BJ (cell line): ENCODE data around the gene PPP1R9B. TPM values are rescaled to one million over a fixed set of nuclear protein-coding genes. Genes with fewer than 3 reads are reported as not detected.

ENCODE experiments used
- CTCF ChIA-PET: fragments of 350-600 bp; formaldehyde crosslinking; extraction: SDS; loops from one replicate; lab custom pipeline; 2021; ENCODE audit warnings: antibody characterized with exemption, inconsistent platforms; lab: Yijun Ruan, JAX
- POLR2A ChIA-PET: fragments of 300-600 bp; sonication (Branson Sonifier 250); formaldehyde crosslinking; extraction: SDS; loops from one replicate; lab custom pipeline; 2021; ENCODE audit warnings: antibody characterized with exemption; lab: Charles Lee
- DNase-seq: peaks from one replicate; pipeline ENCODE4 v3.0.0-alpha.2; 2011; ENCODE audit warnings: low read depth
- H3K27me3 ChIP-seq: 2 replicates; pipeline ENCODE4 v1.6.0; 2011; ENCODE audit warnings: low read length; ENCODE audit not compliant: control insufficient read depth, insufficient read depth
- H3K36me3 ChIP-seq: 2 replicates; pipeline ENCODE4 v1.5.1; 2011; ENCODE audit warnings: low read length; ENCODE audit not compliant: control insufficient read depth, insufficient read depth
- H3K4me3 ChIP-seq: 2 replicates; pipeline ENCODE4 v1.5.1; 2011; ENCODE audit warnings: low read depth, mild to moderate bottlenecking, control low read depth, low read length
- CTCF ChIP-seq: IDR thresholded peaks from 2 replicates; pipeline ENCODE4 v1.5.1; 2011; ENCODE audit warnings: low read depth, mild to moderate bottlenecking, control low read depth, inconsistent platforms, low read length, moderate library complexity; ENCODE audit not compliant: insufficient read depth
- polyA plus RNA-seq: library from polyadenylated mRNA; depleted of rRNA; stranded (reverse); fragments of >200 nt; gene quantifications from 2 replicates; pipeline ENCODE4 v1.2.3, GENCODE V29; 2011

Gene PPP1R9B
- polyA plus RNA-seq, 1 experiment: 17.2 TPM

DNA sequence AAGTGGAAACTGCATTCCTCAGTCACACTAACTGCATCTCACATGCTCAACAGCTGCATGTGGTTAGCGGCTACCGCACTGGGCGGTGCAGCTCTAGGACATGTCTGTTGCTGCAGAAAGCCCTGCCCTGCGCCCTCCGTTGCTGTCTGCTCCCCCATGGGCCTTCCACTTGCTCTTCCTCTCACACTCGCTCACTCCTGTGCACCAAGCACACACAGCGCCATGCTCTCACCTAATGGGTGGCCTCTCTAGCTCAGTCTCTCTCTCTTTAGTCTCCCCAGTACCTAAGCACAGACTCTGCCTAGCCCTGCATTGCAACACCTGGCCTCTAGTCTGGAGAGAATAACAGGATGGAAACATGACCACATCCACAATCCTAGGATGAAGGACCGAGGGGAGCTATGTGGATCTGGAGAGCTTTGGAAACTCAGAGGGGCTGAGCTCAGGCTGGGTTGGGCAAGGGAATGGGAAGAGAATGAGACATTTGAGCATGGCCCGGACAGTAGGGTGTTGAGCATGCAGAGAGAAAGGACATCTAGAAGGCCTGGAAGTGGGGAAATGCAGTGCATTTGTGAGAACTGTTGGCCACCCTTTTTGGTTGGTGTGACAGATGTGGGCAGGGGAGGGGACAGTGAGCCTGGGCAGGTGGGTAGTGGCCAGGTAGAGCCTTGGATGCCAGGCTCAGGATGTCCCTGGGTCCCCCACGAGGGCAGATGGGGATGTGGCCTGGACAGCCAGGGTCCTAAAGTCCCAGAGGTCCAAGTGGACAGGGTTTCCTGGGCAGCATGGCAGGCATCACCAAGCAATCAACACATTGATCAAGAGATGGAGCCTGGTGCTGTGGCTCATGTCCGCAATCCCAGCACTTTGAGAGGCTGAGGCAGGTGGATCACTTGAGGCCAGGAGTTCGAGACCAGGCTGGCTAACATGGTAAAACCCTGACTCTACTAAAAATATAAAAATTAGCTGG, 31.4 kb upstream of the PPP1R9B start:
- peaks cover 22% of the 10 kb centered on the region for H3K36me3 ChIP-seq
- POLR2A ChIA-PET: interaction anchor here (0.5 to 2.6 kb wide), 13 partner anchors 9 to 113 kb away, joined by 3 to 12 read pairs (median 4); partner anchors contain the start of gene COL1A1

GRCh38 chr17:50181144-50181543, 30.7 kb upstream of the PPP1R9B start:
- CTCF ChIA-PET: interaction anchor here (0.8 to 3.5 kb wide), 8 partner anchors 12 to 113 kb away, joined by 3 to 31 read pairs (median 7); partner anchors contain the start of gene TMEM92
- POLR2A ChIA-PET: interaction anchor here (0.5 to 2.6 kb wide), 11 partner anchors 8 to 113 kb away, joined by 3 to 12 read pairs (median 4); no protein-coding TSS in a partner anchor
- no peak for DNase-seq
- Histone ChIP-seq H3K36me3 (peaks cover 15% of the 10 kb centered on the region), H3K4me3 (no peak overlapping the region), H3K27me3 (no peaks in the 10 kb centered on the region)
- TF ChIP-seq CTCF: no peak

More for the DNA sequence above, 31.4 kb upstream of the PPP1R9B start:
- Histone ChIP-seq H3K27me3 (no peaks in the 10 kb centered on the region), H3K4me3 (no peak overlapping the region)
- TF ChIP-seq CTCF: 0 out of 2 replicates have a peak, but pooled peaks have one; percentile 1
- DNase-seq: no peak
- CTCF ChIA-PET: interaction anchor here (0.8 to 3.5 kb wide), 12 partner anchors 13 to 116 kb away, joined by 3 to 31 read pairs (median 4); partner anchors contain the start of genes COL1A1, PPP1R9B and TMEM92

DNA sequence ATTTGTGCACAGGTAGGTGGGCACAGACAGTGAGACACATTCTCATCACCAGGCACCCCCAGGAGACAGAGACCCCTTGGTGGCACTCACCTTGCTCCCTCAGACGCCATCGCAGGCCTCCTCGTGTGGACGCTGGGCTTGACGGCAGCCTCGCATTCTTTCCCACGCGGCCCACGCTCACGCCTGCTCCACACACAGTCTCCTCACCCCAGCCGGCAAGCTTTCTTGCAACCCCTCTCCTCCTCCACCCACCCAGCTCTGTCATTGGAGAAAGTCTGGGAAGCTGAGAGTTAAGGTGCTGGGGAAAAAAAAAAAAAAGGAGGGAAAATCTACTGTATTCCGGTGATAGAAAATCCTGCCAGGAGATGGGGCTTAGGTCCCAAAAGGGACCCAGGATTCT, 30.1 kb upstream of the PPP1R9B start:
- DNase-seq: no peak
- ChIA-PET POLR2A (interaction anchor here (1.3 to 1.6 kb wide), 2 partner anchors 21 to 29 kb away, joined by 4 to 5 read pairs; no protein-coding TSS in a partner anchor), CTCF (interaction anchor here (3.0 to 3.5 kb wide), 2 partner anchors 11 to 93 kb away, joined by 13 to 31 read pairs; partner anchors contain the start of gene TMEM92)
- TF ChIP-seq CTCF: no peak
- Histone ChIP-seq H3K36me3 (peaks cover 9% of the 10 kb centered on the region), H3K27me3 (no peaks in the 10 kb centered on the region), H3K4me3 (no peak overlapping the region)

DNA sequence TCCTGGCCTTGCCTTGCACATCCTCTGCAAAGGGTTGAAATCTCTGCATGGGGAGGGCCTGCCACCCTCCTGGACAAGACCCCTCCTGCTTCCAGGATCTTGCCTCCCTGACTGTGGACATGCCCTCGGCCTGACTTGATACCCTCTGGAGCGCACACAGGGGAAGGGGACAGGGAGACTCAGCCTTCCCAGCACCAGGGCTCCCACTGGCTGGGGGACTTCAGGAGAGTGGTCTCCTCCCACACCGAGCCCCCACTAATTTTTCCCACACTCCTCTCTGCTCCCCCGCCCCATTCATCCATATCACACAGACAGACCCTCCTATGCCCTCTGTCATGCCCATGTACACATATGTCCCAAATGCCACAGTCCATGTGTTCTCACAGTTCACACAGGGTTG, 29.6 kb upstream of the PPP1R9B start:
- TF ChIP-seq CTCF: no peak
- H3K27me3 ChIP-seq: no peaks in the 10 kb centered on the region
- DNase-seq: no peak
- CTCF ChIA-PET: interaction anchor here (3.0 to 3.5 kb wide), 2 partner anchors 11 to 93 kb away, joined by 13 to 31 read pairs; partner anchors contain the start of gene TMEM92
- H3K36me3 ChIP-seq: peaks cover 7% of the 10 kb centered on the region
- POLR2A ChIA-PET: interaction anchor here (1.6 kb wide), 1 partner anchor 29 kb away, joined by 4 read pairs; no protein-coding TSS in a partner anchor
- H3K4me3 ChIP-seq: no peak overlapping the region
